ENCODE measurements around the gene NADK2. TPM values are rescaled to one million over a fixed set of nuclear protein-coding genes. Genes with fewer than 3 reads are reported as not detected.

Gene NADK2
- total RNA-seq, 1 experiment from 2014 or later, result 21.2 TPM

DNA sequence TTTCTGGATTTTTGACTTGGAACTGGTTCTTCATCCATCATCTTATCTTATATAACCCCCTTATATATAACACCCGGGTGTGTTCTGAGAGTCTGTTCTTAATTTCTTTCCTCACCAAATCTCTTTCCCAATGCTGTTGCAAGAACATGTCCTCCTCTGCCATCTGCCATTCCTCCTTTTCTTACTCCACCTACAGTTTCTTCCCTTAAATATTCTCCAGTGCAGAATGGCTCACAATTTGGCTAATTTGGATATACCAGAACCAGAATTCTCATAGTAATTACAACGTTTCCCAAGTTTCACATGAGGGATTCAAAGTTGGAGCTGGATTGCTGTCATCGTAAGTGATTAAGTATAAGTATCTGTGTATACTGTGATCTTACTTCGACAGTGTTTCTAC, 61.8 kb downstream of the NADK2 start:
- DNase-seq (ENCODE audit: low read depth, low spot score) (no peak), ATAC-seq (no peak)
- RAD21 ChIA-PET (ENCODE audit: low non-redundant PET in 1 of 2, low total read pairs in 2 of 2, uncharacterized antibody in 2 of 2, unreplicated experiment in 2 of 2), result no interaction called here
- H3K27ac ChIP-seq (ENCODE audit: low read depth, low read length), result no peak overlapping the region
- H3K4me1 ChIP-seq (ENCODE audit: control insufficient read depth in 1 of 2, insufficient read depth in 2 of 2, low read length in 2 of 2), result no peaks in the 10 kb centered on the region
- no TSS peak for BruUV-seq (replicated peaks)
- peaks cover 11 to 18% of the 10 kb centered on the region in 2 experiments; a peak in 2 of 4 replicates for H3K36me3 ChIP-seq (ENCODE audit: control insufficient read depth in 1 of 2, insufficient read depth in 2 of 2, low read length in 2 of 2)
- POLR2A ChIA-PET, result no interaction called here
- H3K9me3 ChIP-seq (ENCODE audit: control insufficient read depth in 1 of 2, insufficient read depth in 1 of 2, low read depth in 1 of 2, low read length in 2 of 2), result no peaks in the 10 kb centered on the region
- CTCF ChIA-PET, result interaction anchor here (0.8 kb wide), 1 partner anchor 8 kb away, joined by 3 read pairs; no protein-coding TSS in a partner anchor
- H3K4me3 ChIP-seq (replicated peaks in 1 of 2; ENCODE audit: low read depth in 1 of 2, low read length in 2 of 2), result no peak overlapping the region
- intact Hi-C loops (cut with micrococcal nuclease), result loop anchor here (2.0 kb wide), 1 partner anchor 517 kb away; no protein-coding TSS in a partner anchor
- H3K9ac ChIP-seq (ENCODE audit: low read length), result no peak overlapping the region
- no peak overlapping the region for H2AFZ ChIP-seq (ENCODE audit: low read depth, low read length, poor library complexity, severe bottlenecking)
- no peak for TF ChIP-seq EZH2 (IDR thresholded peaks at IDR 0.05)
- TF ChIP-seq POLR2AphosphoS5 (IDR thresholded peaks at IDR 0.05; ENCODE audit: low read depth, low read length), result no peak
- no peak for TF ChIP-seq SRF (IDR thresholded peaks at IDR 0.05; ENCODE audit: low read depth)
- TF ChIP-seq, protein P1, sequence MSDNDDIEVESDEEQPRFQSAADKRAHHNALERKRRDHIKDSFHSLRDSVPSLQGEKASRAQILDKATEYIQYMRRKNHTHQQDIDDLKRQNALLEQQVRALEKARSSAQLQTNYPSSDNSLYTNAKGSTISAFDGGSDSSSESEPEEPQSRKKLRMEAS (IDR thresholded peaks at IDR 0.05), result no peak
- TF ChIP-seq, protein P2, sequence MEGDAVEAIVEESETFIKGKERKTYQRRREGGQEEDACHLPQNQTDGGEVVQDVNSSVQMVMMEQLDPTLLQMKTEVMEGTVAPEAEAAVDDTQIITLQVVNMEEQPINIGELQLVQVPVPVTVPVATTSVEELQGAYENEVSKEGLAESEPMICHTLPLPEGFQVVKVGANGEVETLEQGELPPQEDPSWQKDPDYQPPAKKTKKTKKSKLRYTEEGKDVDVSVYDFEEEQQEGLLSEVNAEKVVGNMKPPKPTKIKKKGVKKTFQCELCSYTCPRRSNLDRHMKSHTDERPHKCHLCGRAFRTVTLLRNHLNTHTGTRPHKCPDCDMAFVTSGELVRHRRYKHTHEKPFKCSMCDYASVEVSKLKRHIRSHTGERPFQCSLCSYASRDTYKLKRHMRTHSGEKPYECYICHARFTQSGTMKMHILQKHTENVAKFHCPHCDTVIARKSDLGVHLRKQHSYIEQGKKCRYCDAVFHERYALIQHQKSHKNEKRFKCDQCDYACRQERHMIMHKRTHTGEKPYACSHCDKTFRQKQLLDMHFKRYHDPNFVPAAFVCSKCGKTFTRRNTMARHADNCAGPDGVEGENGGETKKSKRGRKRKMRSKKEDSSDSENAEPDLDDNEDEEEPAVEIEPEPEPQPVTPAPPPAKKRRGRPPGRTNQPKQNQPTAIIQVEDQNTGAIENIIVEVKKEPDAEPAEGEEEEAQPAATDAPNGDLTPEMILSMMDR (IDR thresholded peaks at IDR 0.05 in 2 of 3, conservative IDR thresholded peaks at IDR 0.05 in 1 of 3; ENCODE audit: borderline replicate concordance in 1 of 3, insufficient read depth in 1 of 3, low read depth in 2 of 3, low read length in 2 of 3), result no peak
- TF ChIP-seq EZH2phosphoT487 (IDR thresholded peaks at IDR 0.05; ENCODE audit: borderline replicate concordance), result no peak
- no peak for TF ChIP-seq SP1 (IDR thresholded peaks at IDR 0.05; ENCODE audit: low read depth)
- TF ChIP-seq EGR1 (IDR thresholded peaks at IDR 0.05; ENCODE audit: low read depth), result no peak
- no peak for TF ChIP-seq TCF7L2 (IDR thresholded peaks at IDR 0.05; ENCODE audit: borderline replicate concordance, extremely low read depth, insufficient read depth, insufficient read length)
- no peak for TF ChIP-seq CBX3 (IDR thresholded peaks at IDR 0.05; ENCODE audit: low read depth)
- TF ChIP-seq, protein P3, sequence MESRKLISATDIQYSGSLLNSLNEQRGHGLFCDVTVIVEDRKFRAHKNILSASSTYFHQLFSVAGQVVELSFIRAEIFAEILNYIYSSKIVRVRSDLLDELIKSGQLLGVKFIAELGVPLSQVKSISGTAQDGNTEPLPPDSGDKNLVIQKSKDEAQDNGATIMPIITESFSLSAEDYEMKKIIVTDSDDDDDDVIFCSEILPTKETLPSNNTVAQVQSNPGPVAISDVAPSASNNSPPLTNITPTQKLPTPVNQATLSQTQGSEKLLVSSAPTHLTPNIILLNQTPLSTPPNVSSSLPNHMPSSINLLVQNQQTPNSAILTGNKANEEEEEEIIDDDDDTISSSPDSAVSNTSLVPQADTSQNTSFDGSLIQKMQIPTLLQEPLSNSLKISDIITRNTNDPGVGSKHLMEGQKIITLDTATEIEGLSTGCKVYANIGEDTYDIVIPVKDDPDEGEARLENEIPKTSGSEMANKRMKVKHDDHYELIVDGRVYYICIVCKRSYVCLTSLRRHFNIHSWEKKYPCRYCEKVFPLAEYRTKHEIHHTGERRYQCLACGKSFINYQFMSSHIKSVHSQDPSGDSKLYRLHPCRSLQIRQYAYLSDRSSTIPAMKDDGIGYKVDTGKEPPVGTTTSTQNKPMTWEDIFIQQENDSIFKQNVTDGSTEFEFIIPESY (IDR thresholded peaks at IDR 0.05; ENCODE audit: extremely low read depth, insufficient replicate concordance, low read length), result no peak
- no peak for TF ChIP-seq ELF1 (IDR thresholded peaks at IDR 0.05; ENCODE audit: borderline replicate concordance, low read depth)
- TF ChIP-seq, protein P4, sequence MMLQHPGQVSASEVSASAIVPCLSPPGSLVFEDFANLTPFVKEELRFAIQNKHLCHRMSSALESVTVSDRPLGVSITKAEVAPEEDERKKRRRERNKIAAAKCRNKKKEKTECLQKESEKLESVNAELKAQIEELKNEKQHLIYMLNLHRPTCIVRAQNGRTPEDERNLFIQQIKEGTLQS (IDR thresholded peaks at IDR 0.05), result no peak
- no peaks in the 10 kb centered on the region for H3K27me3 ChIP-seq (ENCODE audit: insufficient read depth, low read length)
- H3K9me2 ChIP-seq (ENCODE audit: insufficient read depth), result no peaks in the 10 kb centered on the region
- no peaks in the 10 kb centered on the region for H3K79me2 ChIP-seq (ENCODE audit: insufficient read depth, low read length)
- no peaks in the 10 kb centered on the region for H4K20me1 ChIP-seq (ENCODE audit: insufficient read depth)
- H3K4me2 ChIP-seq (ENCODE audit: low read length), result no peak overlapping the region

All from HCT116 (cell line).